ENCODE results near the gene CCDC33.

DNA sequence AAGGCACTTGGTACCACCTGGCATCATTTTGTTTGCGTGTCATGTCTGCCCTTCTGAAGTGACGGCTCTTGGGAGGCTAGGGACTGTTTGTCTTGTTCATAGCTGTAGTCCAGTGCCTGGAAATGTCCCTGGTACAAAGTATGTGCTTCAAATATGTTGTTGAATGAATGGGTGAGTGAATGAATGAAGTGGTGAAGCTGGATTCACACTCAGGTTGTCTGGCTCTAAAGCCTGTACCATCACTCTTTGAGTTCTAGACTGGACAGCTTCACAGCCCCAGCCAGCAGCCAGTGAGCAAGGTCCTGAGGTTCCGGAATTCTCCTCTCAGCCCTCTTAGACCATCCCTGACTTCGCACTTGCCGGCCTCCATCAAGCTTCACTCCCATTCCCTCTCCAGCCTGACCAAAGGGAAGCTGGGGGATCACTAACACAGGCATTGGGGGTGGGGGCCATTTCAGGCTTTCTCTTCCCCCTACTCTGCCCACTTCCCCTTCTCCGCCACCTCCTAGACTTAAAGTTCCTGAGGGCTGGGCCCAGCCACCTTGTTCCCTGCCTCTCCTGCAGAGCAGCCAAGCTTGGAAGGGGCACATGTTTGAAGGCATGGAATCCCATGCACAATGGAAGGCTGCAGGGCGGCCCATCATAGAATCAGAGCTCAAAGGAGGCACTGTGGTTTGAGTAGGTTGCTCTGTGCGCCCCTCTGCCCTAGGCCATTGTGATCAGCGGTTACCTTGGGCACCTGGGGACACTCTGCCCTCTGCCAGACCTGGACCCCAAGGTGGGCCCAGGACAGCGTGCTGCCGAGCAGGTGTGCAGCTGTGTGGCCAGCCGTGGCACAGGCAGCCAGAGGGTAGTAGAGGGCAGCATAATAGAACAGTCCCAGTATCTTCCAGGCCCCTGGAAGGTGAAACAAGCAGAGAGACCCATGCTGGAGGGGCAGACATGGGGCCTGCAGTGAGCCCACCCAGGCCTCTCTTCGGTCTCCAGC lies 41.3 kb upstream of the CCDC33 start:
- TF ChIP-seq, protein P1, sequence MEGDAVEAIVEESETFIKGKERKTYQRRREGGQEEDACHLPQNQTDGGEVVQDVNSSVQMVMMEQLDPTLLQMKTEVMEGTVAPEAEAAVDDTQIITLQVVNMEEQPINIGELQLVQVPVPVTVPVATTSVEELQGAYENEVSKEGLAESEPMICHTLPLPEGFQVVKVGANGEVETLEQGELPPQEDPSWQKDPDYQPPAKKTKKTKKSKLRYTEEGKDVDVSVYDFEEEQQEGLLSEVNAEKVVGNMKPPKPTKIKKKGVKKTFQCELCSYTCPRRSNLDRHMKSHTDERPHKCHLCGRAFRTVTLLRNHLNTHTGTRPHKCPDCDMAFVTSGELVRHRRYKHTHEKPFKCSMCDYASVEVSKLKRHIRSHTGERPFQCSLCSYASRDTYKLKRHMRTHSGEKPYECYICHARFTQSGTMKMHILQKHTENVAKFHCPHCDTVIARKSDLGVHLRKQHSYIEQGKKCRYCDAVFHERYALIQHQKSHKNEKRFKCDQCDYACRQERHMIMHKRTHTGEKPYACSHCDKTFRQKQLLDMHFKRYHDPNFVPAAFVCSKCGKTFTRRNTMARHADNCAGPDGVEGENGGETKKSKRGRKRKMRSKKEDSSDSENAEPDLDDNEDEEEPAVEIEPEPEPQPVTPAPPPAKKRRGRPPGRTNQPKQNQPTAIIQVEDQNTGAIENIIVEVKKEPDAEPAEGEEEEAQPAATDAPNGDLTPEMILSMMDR (IDR thresholded peaks at IDR 0.05; ENCODE audit: insufficient read depth, low read length, poor library complexity, severe bottlenecking), result no peak
- no peak for TF ChIP-seq EZH2phosphoT487 (conservative IDR thresholded peaks at IDR 0.05; ENCODE audit: low read length)

Data from SU-DHL-6 (cell line).